Effector CD4-positive, alpha-beta T cell (primary cell): ENCODE measurements around the gene PLS3.

ENCODE experiments used
- DNase-seq: peaks from one replicate; pipeline ENCODE4 v3.0.0-alpha.2; 2020

PLS3 gene

DNA sequence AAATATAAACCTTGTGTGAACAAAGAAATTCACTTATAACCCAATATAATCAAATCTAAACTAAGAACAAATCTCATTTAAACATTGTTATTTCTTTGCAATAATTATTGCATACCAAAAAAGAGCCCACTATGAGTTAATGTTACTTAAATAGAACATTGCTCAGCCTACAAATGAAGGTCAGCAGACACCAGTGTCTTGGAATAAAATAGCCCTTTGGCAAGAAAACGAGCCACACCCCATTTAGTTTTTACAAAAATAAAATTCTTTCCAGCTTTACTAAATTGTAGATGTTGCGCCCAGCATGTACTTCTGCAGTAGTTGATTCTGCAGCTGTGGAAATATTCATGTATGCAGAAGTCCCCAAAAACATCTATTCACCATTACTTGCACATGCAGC is 12.2 kb downstream of the PLS3 start:
- DNase-seq, result no peak

DNA sequence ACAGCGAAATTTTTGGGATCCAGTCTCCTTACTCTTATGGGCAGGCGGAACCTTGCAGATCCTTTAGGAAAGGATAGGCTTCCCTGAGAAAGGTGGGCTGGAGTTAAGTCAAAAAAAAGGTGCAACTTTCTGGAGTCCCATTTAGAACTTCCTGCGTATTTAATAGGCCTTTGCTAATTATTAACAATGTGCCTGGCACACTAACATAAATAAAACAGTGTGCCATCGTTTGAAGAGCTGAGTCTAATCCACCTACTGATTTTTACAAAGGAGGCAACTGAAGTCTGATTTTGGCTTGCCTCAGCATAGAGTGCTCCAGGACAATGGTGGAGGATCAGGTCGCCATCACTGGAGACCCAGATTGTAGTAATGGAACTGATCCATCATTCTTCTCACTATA is 15.7 kb downstream of the PLS3 start:
- no peak for DNase-seq

- no peak for DNase-seq
Observed at GRCh38 chrX:115579327-115579726, 18.4 kb downstream of the PLS3 start.

- DNase-seq, result no peak
Observed at GRCh38 chrX:115579786-115580294, 18.9 kb downstream of the PLS3 start.

- no peak for DNase-seq
Observed at GRCh38 chrX:115581759-115582615, 21.0 kb downstream of the PLS3 start.

DNA sequence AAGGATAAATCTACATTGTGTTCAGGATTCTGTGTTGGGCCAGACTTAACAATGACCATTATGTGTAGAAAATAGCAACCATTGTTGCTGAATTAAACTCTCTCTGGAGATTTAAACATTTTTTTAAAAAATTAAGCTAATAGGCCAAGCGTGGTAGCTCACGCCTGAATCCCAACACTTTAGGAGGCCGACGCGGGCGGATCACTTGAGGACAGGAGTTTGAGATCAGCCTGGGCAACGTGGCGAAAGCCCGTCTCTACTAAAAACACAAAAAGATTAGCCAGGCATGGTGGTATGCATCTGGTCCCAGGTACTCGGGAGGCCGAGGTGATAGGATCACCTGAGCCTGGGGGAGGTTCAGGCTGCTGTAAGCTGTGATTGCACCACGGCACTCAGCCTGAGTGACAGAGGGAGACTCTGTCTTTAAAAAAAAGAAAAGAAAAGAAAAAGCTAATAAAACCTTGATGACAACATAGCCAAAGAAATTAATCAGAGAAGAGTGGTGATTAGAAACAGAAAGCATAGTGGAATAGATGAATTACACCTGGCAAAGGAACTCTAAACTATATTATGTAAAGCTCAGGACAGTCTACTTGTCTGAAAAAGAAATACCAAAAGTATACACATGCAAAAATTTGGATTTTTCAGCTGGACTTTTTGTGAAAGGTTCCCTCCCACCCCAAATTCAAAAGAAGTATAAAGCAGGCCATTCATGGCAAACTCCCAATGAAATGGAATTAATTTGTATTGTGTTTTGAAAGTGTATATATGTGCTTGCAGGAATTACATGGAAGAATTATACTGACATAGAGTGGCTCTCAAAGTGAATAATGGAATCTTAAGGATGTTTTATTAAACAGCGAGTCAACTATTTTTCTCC is 21.9 kb downstream of the PLS3 start:
- no peak for DNase-seq

GRCh38 chrX:115583496-115584004 is 22.6 kb downstream of the PLS3 start:
- DNase-seq, result no peak

- DNase-seq, result no peak
Observed at GRCh38 chrX:115584696-115585095, 23.7 kb downstream of the PLS3 start.

DNA sequence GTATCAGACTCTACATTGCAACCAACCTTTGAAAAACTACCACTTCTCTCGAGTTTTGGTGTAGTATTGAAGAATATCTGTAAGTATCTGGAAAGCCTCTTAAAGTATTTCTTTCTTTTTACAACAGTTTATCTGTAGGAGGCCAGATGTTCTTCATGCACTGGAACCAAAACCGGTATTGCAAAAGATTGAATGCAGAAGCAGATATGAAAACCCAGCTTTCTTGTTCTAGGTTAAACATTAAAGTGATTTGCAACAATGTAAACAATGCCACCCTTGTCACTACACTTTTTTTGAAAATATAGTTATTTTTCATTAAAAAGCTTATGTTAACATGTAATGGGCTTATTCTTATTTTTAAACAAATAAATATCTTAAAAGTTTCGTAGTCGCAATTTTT is 27.2 kb downstream of the PLS3 start:
- no peak for DNase-seq

GRCh38 chrX:115589419-115589818 is 28.4 kb downstream of the PLS3 start:
- no peak for DNase-seq

DNA sequence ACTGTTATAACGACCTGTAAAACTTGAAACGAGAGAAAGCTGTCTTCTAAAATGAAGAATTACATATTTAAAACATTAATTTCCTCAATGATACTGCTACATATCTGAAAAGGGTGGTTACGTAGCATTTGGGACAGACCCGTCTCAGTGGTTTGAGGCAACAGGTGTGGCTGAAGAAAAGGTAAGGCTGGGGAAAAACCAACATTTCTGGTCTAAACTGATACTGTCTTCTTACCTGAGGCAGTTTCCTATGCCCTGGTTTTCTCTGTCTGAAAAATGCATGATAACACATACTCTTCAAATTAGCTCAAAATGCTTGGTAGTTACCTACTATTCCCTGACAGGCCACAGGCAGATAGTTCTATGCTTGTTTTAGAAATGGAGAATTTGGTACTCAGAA is 30.4 kb downstream of the PLS3 start:
- no peak for DNase-seq

GRCh38 chrX:115591856-115592842 is 31.2 kb downstream of the PLS3 start:
- DNase-seq, result no peak

GRCh38 chrX:115592997-115593734 is 32.2 kb downstream of the PLS3 start:
- no peak for DNase-seq

DNA sequence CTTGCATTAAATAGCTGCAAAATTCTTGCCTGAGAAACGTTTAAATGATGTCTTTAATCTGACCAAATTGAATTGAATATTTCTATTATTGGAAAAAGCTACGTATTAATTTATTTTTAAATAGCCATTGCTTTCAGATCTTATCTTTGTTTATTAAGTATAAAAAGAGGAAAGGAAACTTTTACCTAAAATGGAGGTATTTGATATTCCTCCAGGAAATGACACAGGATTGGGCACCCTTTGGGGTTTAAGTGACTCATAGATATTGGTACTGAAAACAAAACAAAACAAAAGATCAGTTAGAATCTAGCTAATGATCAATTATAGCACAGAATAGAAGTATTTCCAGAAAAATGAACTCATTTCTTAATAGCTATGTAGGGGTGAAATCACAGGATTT is 34.1 kb downstream of the PLS3 start:
- DNase-seq, result no peak

- DNase-seq, result no peak
Observed at GRCh38 chrX:115598556-115598955, 37.6 kb downstream of the PLS3 start.

DNA sequence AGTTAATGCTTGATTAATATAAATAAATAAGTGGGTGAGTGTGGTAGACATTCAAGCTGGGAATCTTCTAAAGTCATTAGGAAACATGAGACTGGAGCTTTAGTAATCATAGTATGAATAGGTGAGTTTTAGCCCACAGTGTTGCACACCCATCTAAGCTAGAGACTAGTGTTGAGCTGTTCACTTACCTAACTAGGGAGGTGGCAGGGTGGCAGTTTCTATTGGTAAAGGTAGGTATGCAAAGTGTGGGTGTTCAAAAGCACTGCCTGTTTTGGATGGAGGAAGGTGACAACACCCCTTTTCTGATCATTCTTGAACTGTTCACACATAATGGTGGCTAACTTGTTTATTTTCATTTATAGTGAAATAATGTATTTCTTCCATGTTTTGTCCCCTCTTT is 41.3 kb downstream of the PLS3 start:
- DNase-seq, result no peak

GRCh38 chrX:115602729-115603389 is 41.9 kb downstream of the PLS3 start:
- no peak for DNase-seq

DNA sequence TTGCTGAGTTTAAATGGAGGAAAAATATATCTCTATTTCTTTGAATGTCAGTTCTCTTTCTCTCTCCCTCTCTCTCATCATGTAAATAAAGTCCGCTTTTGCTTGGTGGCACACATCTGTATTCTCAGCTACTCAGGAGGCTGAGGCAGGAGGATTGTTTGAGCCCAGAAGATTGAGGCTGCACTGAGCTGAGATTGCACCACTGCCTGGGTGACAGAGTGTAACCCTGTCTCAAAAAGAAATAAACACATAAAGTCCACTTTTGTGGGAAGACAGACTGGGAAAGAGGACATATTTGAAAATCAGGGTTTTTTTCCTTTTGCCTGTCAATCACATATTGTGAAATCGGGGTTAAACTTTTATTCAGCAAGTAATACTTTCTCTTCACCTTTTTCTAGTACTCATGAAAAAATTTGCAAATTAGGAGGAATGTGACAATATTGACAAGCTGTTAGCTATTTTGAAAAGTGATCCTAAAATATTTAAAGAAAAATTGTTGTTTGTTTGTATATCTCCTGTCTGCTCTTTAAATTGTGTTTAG is 42.6 kb downstream of the PLS3 start:
- no peak for DNase-seq

- no peak for DNase-seq
Observed at GRCh38 chrX:115606861-115607260, 45.9 kb downstream of the PLS3 start.

GRCh38 chrX:115609621-115610020 is 48.6 kb downstream of the PLS3 start:
- DNase-seq, result no peak
